GM18868 (cell line): Measurements from ENCODE around the gene ERF.
"Not testable (repeated sequence)": the region's sequence is repeated elsewhere in the genome, so short reads cannot be mapped to it uniquely, and the experiment has no call there.

Experiments
- ATAC-seq: cut with Tn5 transposase; IDR thresholded peaks from one replicate; pipeline ENCODE4 v1.9.1; 2021; ENCODE audit warnings: mild to moderate bottlenecking, moderate library complexity; ENCODE audit not compliant: unreplicated experiment

Gene ERF

GRCh38 chr19:42275517-42275916 lies 20.6 kb upstream of the ERF start:
- ATAC-seq = no peak

- no peak for ATAC-seq
These were observed 20.2 kb upstream of the ERF start for GRCh38 chr19:42275103-42275502.

- ATAC-seq = no peak
These were observed 19.2 kb upstream of the ERF start for GRCh38 chr19:42274065-42274682.

GRCh38 chr19:42273407-42274064 lies 18.6 kb upstream of the ERF start:
- ATAC-seq = no peak

GRCh38 chr19:42272989-42273406 lies 18.1 kb upstream of the ERF start:
- ATAC-seq = no peak

- no peak for ATAC-seq
These were observed 17.6 kb upstream of the ERF start for GRCh38 chr19:42272535-42272897.

- no peak for ATAC-seq
These were observed 17.1 kb upstream of the ERF start for GRCh38 chr19:42271861-42272534.

GRCh38 chr19:42271045-42271419 lies 16.1 kb upstream of the ERF start:
- ATAC-seq = no peak

- ATAC-seq = no peak
These were observed 15.6 kb upstream of the ERF start for GRCh38 chr19:42270346-42271044.

GRCh38 chr19:42269478-42270345 lies 14.8 kb upstream of the ERF start:
- ATAC-seq = no peak

GRCh38 chr19:42268704-42269477 lies 14.0 kb upstream of the ERF start, which contains the start of gene CIC:
CIC (plus strand) TSS chr19:42269252; CDS start chr19:42271784, 2,532 bp downstream.
- peak; percentile 79 for ATAC-seq

GRCh38 chr19:42268142-42268703 lies 13.3 kb upstream of the ERF start:
- peak; percentile 49 for ATAC-seq

- no peak for ATAC-seq
These were observed 12.8 kb upstream of the ERF start for GRCh38 chr19:42267644-42268141.

- not testable (repeated sequence) for ATAC-seq
These were observed 12.1 kb upstream of the ERF start for GRCh38 chr19:42266928-42267603.

GRCh38 chr19:42266105-42266504 lies 11.2 kb upstream of the ERF start:
- not testable (repeated sequence) for ATAC-seq

GRCh38 chr19:42261763-42262162 lies 6.8 kb upstream of the ERF start:
- ATAC-seq = no peak

GRCh38 chr19:42257842-42258241 lies 2.9 kb upstream of the ERF start:
- ATAC-seq = not testable (repeated sequence)
